AG04450 (cell line): ENCODE measurements around the gene CD34. TPM values are rescaled to one million over a fixed set of nuclear protein-coding genes. Genes with fewer than 3 reads are reported as not detected.

Experiments used
- CTCF ChIA-PET: fragments of 300-600, 350-600 bp; formaldehyde crosslinking; extraction: SDS; loops from one replicate; lab custom pipeline; 2022; ENCODE audit warnings: antibody characterized with exemption, inconsistent platforms; lab: Charles Lee
- POLR2A ChIA-PET: fragments of 350-600 bp; formaldehyde crosslinking; extraction: SDS; loops from one replicate; lab custom pipeline; 2021; ENCODE audit warnings: antibody characterized with exemption, inconsistent platforms; lab: Yijun Ruan, JAX
- DNase-seq: peaks from one replicate; pipeline ENCODE4 v3.0.0-alpha.2; 2011; ENCODE audit warnings: low read depth, low spot score
- H3K27ac ChIP-seq: one replicate; pipeline ENCODE4 v1.5.1; 2012; ENCODE audit warnings: low read depth, low read length, control low read depth
- H3K27me3 ChIP-seq: one replicate; pipeline ENCODE4 v1.6.0; 2012; ENCODE audit warnings: low read length; ENCODE audit not compliant: control insufficient read depth, insufficient read depth
- H3K4me3 ChIP-seq: 2 replicates; pipeline ENCODE4 v1.5.1; 2011; ENCODE audit warnings: mild to moderate bottlenecking, low read depth, low read length, control low read depth
- H3K9me3 ChIP-seq: 2 replicates; pipeline ENCODE4 v1.5.1; 2012; ENCODE audit warnings: low read length; ENCODE audit not compliant: control insufficient read depth, insufficient read depth
- CTCF ChIP-seq: IDR thresholded peaks from 2 replicates; pipeline ENCODE4 v1.5.1; 2011; ENCODE audit warnings: low read depth, low read length, control low read depth, inconsistent platforms
- polyA plus RNA-seq: library from polyadenylated mRNA; depleted of rRNA; stranded (reverse); fragments of >200 nt; gene quantifications from 2 replicates; pipeline ENCODE4 v1.2.3, GENCODE V29; 2011

CD34 gene
- polyA plus RNA-seq, 1 experiment, result 0.14 TPM

DNA sequence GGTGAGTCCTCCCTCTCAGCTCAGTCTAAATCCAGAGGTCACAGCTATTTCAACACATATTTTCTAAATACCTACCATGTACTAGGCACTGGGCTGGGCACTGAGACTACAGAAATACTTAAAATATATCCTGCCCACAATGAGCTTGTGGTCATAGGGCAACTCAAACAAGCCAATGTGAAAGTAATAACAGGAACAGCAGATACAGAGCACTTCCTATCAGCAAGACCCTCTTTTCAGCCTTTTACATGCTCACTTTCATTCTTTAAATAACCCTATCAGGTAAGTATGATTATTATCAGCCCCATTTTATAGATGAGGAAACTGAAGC, 71.9 kb downstream of the CD34 start:
- no peaks in the 10 kb centered on the region; the same call in 1 of the 2 replicates for H3K9me3 ChIP-seq
- POLR2A ChIA-PET, result no interaction called here

GRCh38 chr1:207838156-207839082, 72.5 kb downstream of the CD34 start:
- Histone ChIP-seq H3K27me3 (no peaks in the 10 kb centered on the region), H3K27ac (no peak overlapping the region), H3K9me3 (no peaks in the 10 kb centered on the region; the same call in 1 of the 2 replicates), H3K4me3 (no peak overlapping the region)
- no peak for DNase-seq
- TF ChIP-seq CTCF, result no peak
- CTCF ChIA-PET, result interaction anchor here (2.7 to 7.0 kb wide), 3 partner anchors 10 to 125 kb away, joined by 8 to 45 read pairs (median 15); no protein-coding TSS in a partner anchor
- POLR2A ChIA-PET, result no interaction called here

More for the DNA sequence above, 71.9 kb downstream of the CD34 start:
- CTCF ChIA-PET, result interaction anchor here (2.7 to 7.0 kb wide), 3 partner anchors 11 to 124 kb away, joined by 8 to 45 read pairs (median 15); no protein-coding TSS in a partner anchor
- H3K27ac ChIP-seq, result no peak overlapping the region
- H3K27me3 ChIP-seq, result no peaks in the 10 kb centered on the region
- DNase-seq, result no peak
- no peak overlapping the region for H3K4me3 ChIP-seq
- no peak for TF ChIP-seq CTCF

GRCh38 chr1:207837673-207838072, 73.3 kb downstream of the CD34 start:
- H3K27me3 ChIP-seq, result no peaks in the 10 kb centered on the region
- POLR2A ChIA-PET, result no interaction called here
- DNase-seq, result no peak
- no peak overlapping the region for H3K4me3 ChIP-seq
- CTCF ChIA-PET, result interaction anchor here (2.7 to 7.0 kb wide), 3 partner anchors 9 to 125 kb away, joined by 8 to 45 read pairs (median 15); no protein-coding TSS in a partner anchor
- no peak for TF ChIP-seq CTCF
- no peaks in the 10 kb centered on the region; the same call in 1 of the 2 replicates for H3K9me3 ChIP-seq
- no peak overlapping the region for H3K27ac ChIP-seq

- no peak overlapping the region for H3K27ac ChIP-seq
- no peaks in the 10 kb centered on the region for H3K27me3 ChIP-seq
- H3K9me3 ChIP-seq, result no peaks in the 10 kb centered on the region; the same call in 1 of the 2 replicates
- H3K4me3 ChIP-seq, result no peak overlapping the region
- CTCF ChIA-PET, result interaction anchor here (0.6 to 7.0 kb wide), 5 partner anchors 8 to 36 kb away, joined by 3 to 45 read pairs (median 3); no protein-coding TSS in a partner anchor
- no peak for TF ChIP-seq CTCF
- POLR2A ChIA-PET, result interaction anchor here (0.6 kb wide), 1 partner anchor 40 kb away, joined by 5 read pairs; no protein-coding TSS in a partner anchor
- no peak for DNase-seq
These were observed 74.2 kb downstream of the CD34 start for GRCh38 chr1:207836591-207837347.
